GM21360 (cell line): ENCODE data around the gene TBX4.
"Not testable (repeated sequence)": the region's sequence is repeated elsewhere in the genome, so short reads cannot be mapped to it uniquely, and the experiment has no call there.

ENCODE experiments used
- ATAC-seq: cut with Tn5 transposase; IDR thresholded peaks from one replicate; pipeline ENCODE4 v1.9.1; 2021; ENCODE audit warnings: mild to moderate bottlenecking, moderate library complexity; ENCODE audit not compliant: unreplicated experiment

TBX4 gene

GRCh38 chr17:61480414-61480807 lies 28.2 kb downstream of the TBX4 start:
- no peak for ATAC-seq

GRCh38 chr17:61481421-61481820 lies 29.2 kb downstream of the TBX4 start:
- ATAC-seq: no peak

GRCh38 chr17:61482467-61482866 lies 30.2 kb downstream of the TBX4 start:
- no peak for ATAC-seq

GRCh38 chr17:61483778-61484116 lies 31.5 kb downstream of the TBX4 start:
- ATAC-seq: no peak

GRCh38 chr17:61484174-61484573 lies 32.0 kb downstream of the TBX4 start:
- no peak for ATAC-seq

GRCh38 chr17:61485067-61485775 lies 33.0 kb downstream of the TBX4 start:
- no peak for ATAC-seq

- no peak for ATAC-seq
These were observed 34.2 kb downstream of the TBX4 start for GRCh38 chr17:61486135-61487120.

- ATAC-seq: no peak
These were observed 35.2 kb downstream of the TBX4 start for GRCh38 chr17:61487161-61487988.

- no peak for ATAC-seq
These were observed 35.9 kb downstream of the TBX4 start for GRCh38 chr17:61487989-61488595.

- ATAC-seq: no peak
These were observed 36.9 kb downstream of the TBX4 start for GRCh38 chr17:61488878-61489718.

- no peak for ATAC-seq
These were observed 37.7 kb downstream of the TBX4 start for GRCh38 chr17:61489719-61490490.

- ATAC-seq: no peak
These were observed 38.3 kb downstream of the TBX4 start for GRCh38 chr17:61490540-61490975.

- no peak for ATAC-seq
These were observed 39.8 kb downstream of the TBX4 start for GRCh38 chr17:61491981-61492380.

GRCh38 chr17:61492759-61493526 lies 40.7 kb downstream of the TBX4 start:
- no peak for ATAC-seq

- ATAC-seq: not testable (repeated sequence)
These were observed 41.7 kb downstream of the TBX4 start for GRCh38 chr17:61493830-61494324.

GRCh38 chr17:61494325-61495160 lies 42.3 kb downstream of the TBX4 start:
- no peak for ATAC-seq

- no peak for ATAC-seq
These were observed 43.1 kb downstream of the TBX4 start for GRCh38 chr17:61495161-61495857.
